Measurements from ENCODE around the gene AKR1C2.
"Not testable (repeated sequence)": the region's sequence is repeated elsewhere in the genome, so short reads cannot be mapped to it uniquely, and the experiment has no call there.

Gene AKR1C2

DNA sequence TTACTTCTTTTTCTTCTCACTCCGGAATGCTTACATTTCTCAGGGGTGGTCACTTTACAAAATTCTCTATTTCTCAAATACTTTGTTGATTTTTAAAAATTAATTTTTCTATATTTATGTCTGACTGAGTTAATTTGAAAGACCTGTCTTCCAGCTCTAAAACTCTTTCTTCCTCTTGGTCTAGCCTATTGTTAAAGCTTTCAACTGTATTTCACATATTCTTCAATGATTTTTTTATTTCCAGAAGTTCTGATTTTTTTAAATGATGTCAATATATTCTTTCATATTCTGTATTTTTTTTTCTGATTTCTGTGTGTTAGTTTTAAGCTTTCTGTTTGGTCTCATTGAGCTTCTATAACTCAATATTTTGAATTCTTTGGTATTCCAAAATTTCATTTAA lies 27.3 kb upstream of the AKR1C2 start:
- H3K36me3 ChIP-seq (ENCODE audit: low read length): no peaks in the 10 kb centered on the region
- no peak overlapping the region for H3K9ac ChIP-seq (ENCODE audit: low read length)
- H4K20me1 ChIP-seq (ENCODE audit: low read depth, low read length): no peaks in the 10 kb centered on the region
- H3K27ac ChIP-seq (ENCODE audit: low read depth, low read length): no peak overlapping the region
- TF ChIP-seq EZH2phosphoT487 (conservative IDR thresholded peaks at IDR 0.05; ENCODE audit: low read length): no peak
- TF ChIP-seq, protein P1, sequence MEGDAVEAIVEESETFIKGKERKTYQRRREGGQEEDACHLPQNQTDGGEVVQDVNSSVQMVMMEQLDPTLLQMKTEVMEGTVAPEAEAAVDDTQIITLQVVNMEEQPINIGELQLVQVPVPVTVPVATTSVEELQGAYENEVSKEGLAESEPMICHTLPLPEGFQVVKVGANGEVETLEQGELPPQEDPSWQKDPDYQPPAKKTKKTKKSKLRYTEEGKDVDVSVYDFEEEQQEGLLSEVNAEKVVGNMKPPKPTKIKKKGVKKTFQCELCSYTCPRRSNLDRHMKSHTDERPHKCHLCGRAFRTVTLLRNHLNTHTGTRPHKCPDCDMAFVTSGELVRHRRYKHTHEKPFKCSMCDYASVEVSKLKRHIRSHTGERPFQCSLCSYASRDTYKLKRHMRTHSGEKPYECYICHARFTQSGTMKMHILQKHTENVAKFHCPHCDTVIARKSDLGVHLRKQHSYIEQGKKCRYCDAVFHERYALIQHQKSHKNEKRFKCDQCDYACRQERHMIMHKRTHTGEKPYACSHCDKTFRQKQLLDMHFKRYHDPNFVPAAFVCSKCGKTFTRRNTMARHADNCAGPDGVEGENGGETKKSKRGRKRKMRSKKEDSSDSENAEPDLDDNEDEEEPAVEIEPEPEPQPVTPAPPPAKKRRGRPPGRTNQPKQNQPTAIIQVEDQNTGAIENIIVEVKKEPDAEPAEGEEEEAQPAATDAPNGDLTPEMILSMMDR (IDR thresholded peaks at IDR 0.05; ENCODE audit: insufficient read depth, low read length, poor library complexity, severe bottlenecking): no peak
- no peaks in the 10 kb centered on the region for H3K9me3 ChIP-seq (ENCODE audit: insufficient read depth, low read length)
- no peaks in the 10 kb centered on the region for H3F3A ChIP-seq (ENCODE audit: insufficient read depth)
- no peak overlapping the region for H3K4me3 ChIP-seq (ENCODE audit: insufficient read depth, low read length, poor library complexity, severe bottlenecking)
- H3K79me2 ChIP-seq (ENCODE audit: insufficient read depth, low read length): no peaks in the 10 kb centered on the region
- H3K9me2 ChIP-seq (replicated peaks; ENCODE audit: insufficient read depth, low read length): no peaks in the 10 kb centered on the region
- H3K27me3 ChIP-seq (ENCODE audit: low read length): no peaks in the 10 kb centered on the region
- H2AFZ ChIP-seq (ENCODE audit: low read depth, low read length, severe bottlenecking): no peak overlapping the region
- no peak overlapping the region for H3K4me2 ChIP-seq (ENCODE audit: low read depth, low read length, poor library complexity, severe bottlenecking)

DNA sequence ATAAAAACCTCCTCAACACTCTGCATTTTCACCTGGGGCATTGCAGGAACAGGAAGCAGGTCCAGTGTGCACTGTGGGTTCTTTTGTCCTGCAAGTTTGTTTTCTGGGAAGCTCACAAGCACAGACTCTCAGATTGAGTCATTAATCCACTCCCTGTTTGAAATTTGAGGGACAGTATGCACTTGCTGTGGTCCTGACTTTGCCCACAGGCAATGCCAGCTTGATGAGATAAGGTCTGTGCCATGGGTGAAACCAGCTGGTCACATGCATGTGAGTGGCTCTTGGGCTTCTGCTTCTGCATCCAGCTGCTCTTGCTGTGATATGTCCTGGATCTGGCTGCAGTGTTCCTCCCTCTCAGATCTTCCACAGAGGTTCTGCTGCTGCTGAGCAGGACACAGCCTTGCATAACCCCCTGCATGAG lies 21.8 kb upstream of the AKR1C2 start:
- H3K9me2 ChIP-seq (replicated peaks; ENCODE audit: insufficient read depth, low read length); H3K4me2 ChIP-seq (ENCODE audit: low read depth, low read length, poor library complexity, severe bottlenecking); H3K79me2 ChIP-seq (ENCODE audit: insufficient read depth, low read length); H3K4me3 ChIP-seq (ENCODE audit: insufficient read depth, low read length, poor library complexity, severe bottlenecking); H4K20me1 ChIP-seq (ENCODE audit: low read depth, low read length); H3K9me3 ChIP-seq (ENCODE audit: insufficient read depth, low read length); H2AFZ ChIP-seq (ENCODE audit: low read depth, low read length, severe bottlenecking); H3K27me3 ChIP-seq (ENCODE audit: low read length); H3F3A ChIP-seq (ENCODE audit: insufficient read depth); H3K36me3 ChIP-seq (ENCODE audit: low read length); H3K27ac ChIP-seq (ENCODE audit: low read depth, low read length); H3K9ac ChIP-seq (ENCODE audit: low read length): not testable (repeated sequence)

DNA sequence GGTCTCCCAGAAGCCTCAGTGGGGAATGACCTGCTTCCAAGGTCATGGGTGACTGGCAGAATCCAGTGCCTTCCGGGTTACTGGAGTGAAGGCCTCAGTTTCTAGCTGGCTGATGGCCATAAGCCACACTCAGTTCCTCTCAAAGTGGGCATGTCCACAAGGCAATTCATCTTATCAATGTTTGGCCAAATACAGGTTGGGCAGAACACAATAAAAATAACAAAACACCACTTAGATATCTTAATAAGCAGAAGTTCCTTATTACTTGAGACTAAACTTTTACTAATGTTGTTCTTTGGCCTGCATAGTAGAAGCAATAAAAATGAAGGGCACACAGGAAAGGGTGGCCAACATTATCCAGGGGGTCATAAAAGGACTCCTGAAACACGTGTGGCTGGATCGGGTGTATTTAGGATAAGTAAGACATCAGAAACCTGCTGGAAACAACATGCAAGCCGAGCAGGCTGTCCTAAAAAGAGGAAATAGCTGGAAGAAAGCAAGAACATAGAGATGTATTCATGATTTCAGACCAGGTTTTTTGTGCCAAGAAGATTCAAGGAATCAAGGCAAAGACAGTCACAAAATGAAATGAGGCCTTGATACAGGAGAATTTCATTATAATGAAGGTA lies 19.6 kb upstream of the AKR1C2 start:
- H3K36me3 ChIP-seq (ENCODE audit: low read length): no peaks in the 10 kb centered on the region
- no peak overlapping the region for H3K4me3 ChIP-seq (ENCODE audit: insufficient read depth, low read length, poor library complexity, severe bottlenecking)
- no peak overlapping the region for H3K4me2 ChIP-seq (ENCODE audit: low read depth, low read length, poor library complexity, severe bottlenecking)
- no peaks in the 10 kb centered on the region for H3K9me3 ChIP-seq (ENCODE audit: insufficient read depth, low read length)
- H3K27me3 ChIP-seq (ENCODE audit: low read length): no peaks in the 10 kb centered on the region
- TF ChIP-seq, protein P1 (IDR thresholded peaks at IDR 0.05; ENCODE audit: insufficient read depth, low read length, poor library complexity, severe bottlenecking): no peak
- no peak for TF ChIP-seq EZH2phosphoT487 (conservative IDR thresholded peaks at IDR 0.05; ENCODE audit: low read length)
- no peak overlapping the region for H2AFZ ChIP-seq (ENCODE audit: low read depth, low read length, severe bottlenecking)
- H3K9me2 ChIP-seq (replicated peaks; ENCODE audit: insufficient read depth, low read length): no peaks in the 10 kb centered on the region
- no peaks in the 10 kb centered on the region for H4K20me1 ChIP-seq (ENCODE audit: low read depth, low read length)
- no peaks in the 10 kb centered on the region for H3K79me2 ChIP-seq (ENCODE audit: insufficient read depth, low read length)
- no peak overlapping the region for H3K27ac ChIP-seq (ENCODE audit: low read depth, low read length)
- no peak overlapping the region for H3K9ac ChIP-seq (ENCODE audit: low read length)
- H3F3A ChIP-seq (ENCODE audit: insufficient read depth): no peaks in the 10 kb centered on the region

DNA sequence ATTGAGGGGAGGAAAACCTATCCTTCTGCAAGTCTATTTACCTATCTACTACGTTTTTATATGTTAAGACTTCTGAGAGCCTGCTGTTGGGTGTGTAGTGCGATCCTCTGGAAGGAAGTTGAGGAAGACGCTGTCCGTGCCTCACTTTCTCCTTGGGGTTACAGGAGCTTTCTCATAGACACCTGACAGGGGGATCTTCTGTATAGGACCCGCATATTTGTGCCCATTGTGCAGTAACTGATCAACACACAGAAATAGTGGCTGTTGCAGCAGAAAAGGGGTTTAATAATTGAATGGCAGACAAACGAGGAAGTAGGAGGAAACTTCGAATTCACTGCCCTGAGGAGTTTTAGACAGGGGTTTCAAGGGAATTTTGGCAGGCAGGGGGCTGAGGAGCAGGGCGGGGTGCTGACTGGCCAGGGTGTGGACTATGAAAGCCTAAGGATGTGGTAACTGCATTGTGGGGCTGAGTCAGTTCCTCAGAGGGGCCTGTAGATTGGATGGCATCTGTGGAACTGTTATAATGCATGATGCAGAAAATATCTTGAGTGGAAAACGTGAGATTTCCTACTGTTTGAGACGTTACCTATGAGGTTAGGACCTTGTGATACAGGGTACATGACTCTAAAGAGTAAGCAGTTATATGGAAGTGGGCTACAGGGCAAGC lies 18.1 kb upstream of the AKR1C2 start:
- not testable (repeated sequence) for H3K9me3 ChIP-seq (ENCODE audit: insufficient read depth, low read length); H3K27ac ChIP-seq (ENCODE audit: low read depth, low read length); H3K9ac ChIP-seq (ENCODE audit: low read length); H3K79me2 ChIP-seq (ENCODE audit: insufficient read depth, low read length); H3K4me3 ChIP-seq (ENCODE audit: insufficient read depth, low read length, poor library complexity, severe bottlenecking); H3K9me2 ChIP-seq (replicated peaks; ENCODE audit: insufficient read depth, low read length); H4K20me1 ChIP-seq (ENCODE audit: low read depth, low read length); H2AFZ ChIP-seq (ENCODE audit: low read depth, low read length, severe bottlenecking); H3K4me2 ChIP-seq (ENCODE audit: low read depth, low read length, poor library complexity, severe bottlenecking); H3K27me3 ChIP-seq (ENCODE audit: low read length); H3F3A ChIP-seq (ENCODE audit: insufficient read depth); H3K36me3 ChIP-seq (ENCODE audit: low read length)

DNA sequence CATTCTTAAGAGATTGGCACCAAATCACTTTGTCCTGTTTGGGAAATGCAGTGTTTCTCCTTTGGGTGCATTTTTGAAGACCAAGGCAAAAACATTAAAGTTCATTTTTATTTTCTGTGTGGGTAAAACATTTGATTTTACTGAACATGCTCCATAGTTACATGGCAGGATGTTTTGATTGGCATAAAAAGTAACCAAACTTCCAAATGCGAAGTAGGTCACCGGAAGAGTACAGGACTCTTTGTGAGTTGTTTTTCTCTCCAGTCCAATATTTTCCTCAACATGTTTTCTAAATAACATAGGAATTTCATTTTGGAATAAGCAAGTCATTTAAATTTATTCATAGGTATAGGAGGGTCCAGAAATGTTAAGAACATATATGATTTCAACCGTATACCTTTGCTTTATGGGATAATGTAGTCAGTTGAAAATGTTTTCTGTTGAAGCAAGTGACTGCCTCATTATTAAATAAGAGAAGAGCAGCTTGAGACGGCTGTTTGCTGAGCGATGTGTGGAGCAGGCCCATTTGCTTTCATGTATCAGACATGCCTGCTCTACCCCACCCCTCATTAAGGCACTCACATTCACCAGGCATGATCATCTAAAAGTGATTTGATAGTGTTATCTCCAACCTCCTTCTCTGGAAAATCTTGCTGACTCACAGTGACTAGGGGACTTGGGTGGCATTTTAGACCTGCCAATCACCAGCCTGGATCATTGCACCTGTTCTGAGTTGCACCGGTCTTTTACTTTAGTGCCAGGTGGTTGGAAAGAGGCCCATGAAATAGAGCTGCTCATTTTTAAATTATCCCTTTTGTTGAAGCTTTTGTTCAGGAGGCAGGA lies 16.3 kb upstream of the AKR1C2 start:
- H3K27me3 ChIP-seq (ENCODE audit: low read length); H3K9ac ChIP-seq (ENCODE audit: low read length): not testable (repeated sequence)

DNA sequence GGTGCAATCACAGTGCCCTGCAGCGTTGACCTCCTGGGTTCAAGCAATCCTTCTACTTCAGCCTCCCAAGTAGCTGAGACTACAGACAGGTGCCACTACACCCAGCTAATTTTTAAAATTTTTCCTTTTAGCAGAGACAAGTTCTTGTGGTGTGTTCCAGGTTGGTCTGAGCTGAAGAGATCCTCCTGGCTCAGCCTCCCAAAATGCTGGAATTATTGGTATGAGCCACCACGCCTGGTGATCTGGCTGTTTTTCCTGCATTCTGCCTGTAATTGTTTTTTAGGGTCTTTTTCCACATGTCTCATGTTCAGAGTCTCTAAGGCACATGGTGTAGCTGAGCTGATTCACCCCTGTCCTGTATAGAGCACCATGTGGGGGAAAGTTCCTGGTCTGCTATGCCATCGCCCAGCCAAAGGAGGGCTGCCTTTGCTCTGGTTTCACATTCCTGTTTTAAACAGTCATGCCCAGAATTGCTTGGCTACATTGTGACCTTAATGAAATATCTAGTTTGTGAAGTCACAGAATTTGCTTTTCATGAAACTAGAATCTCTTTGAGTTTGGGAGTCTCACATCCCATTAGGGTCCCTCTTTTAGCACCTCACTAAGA lies 15.1 kb upstream of the AKR1C2 start:
- H4K20me1 ChIP-seq (ENCODE audit: low read depth, low read length); H3K4me3 ChIP-seq (ENCODE audit: insufficient read depth, low read length, poor library complexity, severe bottlenecking); H3F3A ChIP-seq (ENCODE audit: insufficient read depth); H2AFZ ChIP-seq (ENCODE audit: low read depth, low read length, severe bottlenecking); H3K27ac ChIP-seq (ENCODE audit: low read depth, low read length); H3K9me2 ChIP-seq (replicated peaks; ENCODE audit: insufficient read depth, low read length); H3K4me2 ChIP-seq (ENCODE audit: low read depth, low read length, poor library complexity, severe bottlenecking); H3K9me3 ChIP-seq (ENCODE audit: insufficient read depth, low read length); H3K79me2 ChIP-seq (ENCODE audit: insufficient read depth, low read length); H3K9ac ChIP-seq (ENCODE audit: low read length); H3K27me3 ChIP-seq (ENCODE audit: low read length); H3K36me3 ChIP-seq (ENCODE audit: low read length): not testable (repeated sequence)

More for the DNA sequence above, 16.3 kb upstream of the AKR1C2 start:
- not testable (repeated sequence) for H2AFZ ChIP-seq (ENCODE audit: low read depth, low read length, severe bottlenecking); H3F3A ChIP-seq (ENCODE audit: insufficient read depth); H3K36me3 ChIP-seq (ENCODE audit: low read length); H3K4me3 ChIP-seq (ENCODE audit: insufficient read depth, low read length, poor library complexity, severe bottlenecking); H4K20me1 ChIP-seq (ENCODE audit: low read depth, low read length); H3K4me2 ChIP-seq (ENCODE audit: low read depth, low read length, poor library complexity, severe bottlenecking); H3K79me2 ChIP-seq (ENCODE audit: insufficient read depth, low read length); H3K9me3 ChIP-seq (ENCODE audit: insufficient read depth, low read length); H3K27ac ChIP-seq (ENCODE audit: low read depth, low read length); H3K9me2 ChIP-seq (replicated peaks; ENCODE audit: insufficient read depth, low read length)
